Epithelial cell of prostate (primary cell): ENCODE results near the gene ZCWPW1.
A peak's percentile ranks its signal among the peaks of the same experiment; 100 is the strongest.
"Not testable (repeated sequence)": the region's sequence is repeated elsewhere in the genome, so short reads cannot be mapped to it uniquely, and the experiment has no call there.

ENCODE experiments used
- DNase-seq: peaks from one replicate; pipeline ENCODE4 v3.0.0-alpha.2; 2011; ENCODE audit warnings: low read depth, low spot score
- H3K27ac ChIP-seq: fragments of 450-650 bp; 2 replicates; pipeline ENCODE4 v1.5.1; 2017; ENCODE audit warnings: mild to moderate bottlenecking

ZCWPW1 gene

GRCh38 chr7:100456562-100456961 is 28.1 kb upstream of the ZCWPW1 start:
- no peak overlapping the region for H3K27ac ChIP-seq
- no peak for DNase-seq

DNA sequence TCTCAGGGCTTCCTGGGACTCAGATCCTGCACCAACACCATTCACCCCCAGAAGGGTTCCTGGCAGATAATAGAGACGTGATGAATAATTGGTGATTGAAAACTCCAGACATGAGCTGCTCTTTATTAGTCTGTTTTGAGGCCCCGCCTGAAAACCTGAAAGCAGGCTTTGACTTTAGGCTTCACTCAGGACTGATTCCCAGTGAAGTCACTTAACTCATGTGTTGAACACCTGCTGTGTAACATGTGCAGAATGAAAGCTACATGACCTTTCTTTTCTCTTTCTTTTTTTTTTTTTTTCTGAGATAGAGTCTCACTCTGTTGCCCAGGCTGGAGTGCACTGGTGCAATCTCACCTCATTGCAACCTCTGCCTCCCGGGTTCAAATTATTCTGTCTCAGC is 26.7 kb upstream of the ZCWPW1 start:
- DNase-seq = no peak
- H3K27ac ChIP-seq = no peak overlapping the region

GRCh38 chr7:100453854-100454253 is 25.4 kb upstream of the ZCWPW1 start:
- not testable (repeated sequence) for H3K27ac ChIP-seq, DNase-seq

DNA sequence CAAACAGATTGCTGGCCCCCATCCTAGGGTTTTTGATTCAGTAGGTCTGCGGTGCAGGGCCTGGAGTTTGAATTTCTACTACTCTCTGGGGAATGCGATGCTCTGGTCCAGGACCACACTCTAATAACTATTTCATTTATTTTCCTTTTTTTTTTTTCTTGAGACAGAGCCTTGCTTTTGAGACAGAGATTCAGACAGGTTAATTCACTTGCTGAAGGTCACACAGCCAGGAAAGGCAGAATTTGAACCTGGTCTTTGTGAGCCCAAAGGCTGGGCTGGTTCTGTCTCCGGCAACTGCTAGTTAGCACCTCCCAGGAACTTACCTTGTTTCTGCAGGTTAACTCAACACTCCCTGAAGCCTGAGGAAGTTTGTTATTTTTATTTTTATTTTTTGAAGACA is 24.0 kb upstream of the ZCWPW1 start:
- DNase-seq = no peak
- H3K27ac ChIP-seq = no peak overlapping the region

DNA sequence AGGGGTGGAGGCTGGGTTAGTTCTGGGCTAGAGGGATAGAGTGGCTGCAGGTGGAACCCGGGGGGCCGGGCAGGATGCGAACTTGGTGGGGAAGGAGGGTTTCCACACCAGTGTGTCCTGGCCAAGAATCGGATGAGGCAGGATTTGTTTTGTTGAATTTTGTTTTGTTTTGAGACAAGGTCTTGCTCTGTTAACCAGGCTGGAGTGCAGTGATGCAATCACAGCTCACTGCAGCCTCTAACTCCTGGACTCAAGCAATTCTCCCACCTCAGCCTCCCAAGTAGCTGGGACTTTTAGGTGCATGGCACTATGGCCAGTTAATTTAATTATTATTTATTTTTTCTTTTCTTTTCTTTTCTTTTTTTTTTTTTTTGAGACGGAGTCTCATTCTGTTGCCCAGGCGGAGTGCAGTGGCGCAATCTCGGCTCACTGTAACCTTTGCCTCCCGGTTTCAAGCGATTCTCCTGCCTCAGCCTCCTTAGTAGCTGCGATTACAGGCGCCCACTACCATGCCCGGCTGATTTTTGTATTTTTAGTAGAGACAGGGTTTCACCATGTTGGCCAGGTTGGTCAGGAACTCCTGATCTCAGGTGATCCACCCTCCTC is 20.8 kb upstream of the ZCWPW1 start:
- DNase-seq = no peak

DNA sequence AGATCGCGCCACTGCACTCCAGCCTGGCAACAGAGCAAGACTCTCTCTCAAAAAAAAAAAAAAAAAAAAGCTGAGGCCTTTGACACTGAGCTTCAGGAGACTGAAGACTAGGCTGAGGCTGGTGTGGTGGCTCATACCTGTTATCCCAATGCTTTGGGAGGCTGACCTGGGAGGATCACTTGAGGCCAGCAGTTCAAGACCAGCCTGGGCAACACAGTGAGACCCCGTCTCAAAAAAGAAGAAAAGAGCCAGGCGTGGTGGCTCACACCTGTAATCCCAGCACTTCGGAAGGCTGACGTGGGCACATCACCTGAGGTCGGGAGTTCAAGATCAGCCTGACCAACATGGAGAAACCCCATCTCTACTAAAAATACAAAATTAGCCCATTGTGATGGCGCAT is 18.9 kb upstream of the ZCWPW1 start:
- DNase-seq, H3K27ac ChIP-seq: not testable (repeated sequence)

More for the DNA sequence above, 20.8 kb upstream of the ZCWPW1 start:
- no peak overlapping the region for H3K27ac ChIP-seq

DNA sequence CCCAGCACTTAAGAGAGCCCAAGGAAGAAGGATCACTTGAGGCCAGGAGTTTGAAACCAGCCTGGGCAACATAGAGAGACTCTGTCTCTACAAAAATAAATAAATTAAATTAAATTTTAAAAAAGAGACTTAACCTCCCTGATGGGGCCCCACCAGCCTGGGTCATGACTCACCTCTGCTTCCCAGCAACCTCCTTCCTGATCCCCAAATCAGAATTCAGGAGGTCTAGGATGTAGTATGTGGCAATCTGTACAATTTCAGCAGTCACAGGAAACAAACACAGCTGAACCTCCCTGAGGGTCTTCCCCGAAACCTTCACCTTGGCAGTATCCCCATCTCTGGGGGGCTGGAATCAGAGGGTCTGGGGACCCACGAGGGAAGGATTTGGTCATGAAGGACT is 17.5 kb upstream of the ZCWPW1 start:
- no peak for DNase-seq
- no peak overlapping the region for H3K27ac ChIP-seq

DNA sequence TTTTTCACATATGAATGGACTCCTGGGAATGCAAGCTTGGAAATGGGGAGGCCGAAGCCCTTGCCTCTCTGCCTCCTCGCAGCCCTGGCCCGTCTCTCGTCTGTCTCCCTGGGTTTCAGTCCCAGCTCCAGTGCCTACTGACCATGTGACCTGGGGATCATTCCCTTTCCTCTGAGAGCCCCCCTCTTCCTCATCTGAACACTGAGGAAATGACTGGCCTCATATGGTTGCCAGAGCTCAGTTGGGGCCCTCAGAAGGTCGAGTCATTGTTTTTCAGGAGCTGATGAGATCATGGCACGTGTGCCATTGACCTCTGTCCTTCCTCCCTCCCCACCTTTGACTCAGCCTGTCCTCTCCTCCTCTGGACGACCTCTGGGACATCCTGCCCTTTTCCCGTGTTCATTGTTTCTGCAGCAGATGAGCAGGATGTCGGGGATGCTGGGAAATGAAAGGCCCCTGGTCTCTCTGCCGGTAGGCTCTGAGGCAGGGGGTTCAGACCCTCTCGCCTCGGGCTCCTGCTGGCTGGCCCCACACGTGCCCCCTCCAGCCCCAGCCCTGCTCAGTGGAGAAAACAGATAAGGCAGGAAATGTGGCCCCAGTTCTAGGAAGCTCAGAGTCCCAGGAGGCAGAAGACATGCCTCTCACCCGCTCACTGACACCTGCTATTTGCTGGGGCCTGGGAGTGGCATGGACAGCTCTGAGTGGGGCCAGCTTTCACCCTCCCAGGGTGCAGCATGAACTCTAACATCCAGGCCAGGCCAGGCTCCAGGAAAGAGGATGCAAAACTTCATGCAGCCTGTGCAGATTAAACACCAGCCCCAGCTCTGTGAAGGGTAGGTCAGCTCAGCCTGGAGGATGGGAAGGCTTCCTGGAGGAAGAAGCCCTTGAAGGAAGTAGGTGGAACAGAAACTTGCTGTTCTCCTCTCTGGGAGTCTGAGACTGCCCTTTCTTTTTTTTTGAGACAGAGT is 16.1 kb upstream of the ZCWPW1 start:
- no peak overlapping the region for H3K27ac ChIP-seq
- DNase-seq = no peak

DNA sequence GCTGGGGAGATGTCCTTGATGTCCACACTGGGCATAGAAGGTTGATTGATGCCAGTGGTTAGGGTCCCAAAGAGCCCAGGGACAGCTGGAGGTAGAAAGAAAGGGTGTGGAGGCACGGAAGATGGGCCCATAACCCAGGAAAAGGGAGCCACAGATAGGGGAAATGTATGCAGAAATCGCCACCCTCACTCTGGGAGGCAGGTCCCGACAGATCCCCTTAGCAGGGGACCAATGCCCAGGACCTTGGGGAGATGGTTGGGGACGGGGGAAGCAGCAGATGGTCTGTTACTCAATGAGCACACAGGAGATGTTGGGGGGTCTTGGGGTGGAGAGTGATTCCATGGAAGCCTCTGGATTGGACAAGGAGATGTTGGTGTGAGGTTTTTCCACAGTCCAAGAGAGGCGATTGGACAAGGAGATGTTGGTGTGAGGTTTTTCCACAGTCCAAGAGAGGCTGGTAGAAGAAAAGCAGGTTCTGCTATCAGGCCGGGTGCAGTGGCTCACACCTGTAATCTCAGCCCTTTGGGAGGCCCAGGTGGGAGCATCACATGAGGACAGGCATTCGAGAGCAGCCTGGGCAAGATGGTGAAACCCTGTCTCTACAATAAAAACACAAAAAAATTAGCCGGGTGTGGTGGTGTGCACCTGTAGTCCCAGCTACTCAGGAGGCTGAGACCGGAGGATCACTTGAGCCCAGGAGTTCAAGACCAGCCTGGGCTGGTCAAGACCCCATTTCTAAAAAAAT is 14.8 kb upstream of the ZCWPW1 start:
- H3K27ac ChIP-seq = no peak overlapping the region
- DNase-seq = no peak

DNA sequence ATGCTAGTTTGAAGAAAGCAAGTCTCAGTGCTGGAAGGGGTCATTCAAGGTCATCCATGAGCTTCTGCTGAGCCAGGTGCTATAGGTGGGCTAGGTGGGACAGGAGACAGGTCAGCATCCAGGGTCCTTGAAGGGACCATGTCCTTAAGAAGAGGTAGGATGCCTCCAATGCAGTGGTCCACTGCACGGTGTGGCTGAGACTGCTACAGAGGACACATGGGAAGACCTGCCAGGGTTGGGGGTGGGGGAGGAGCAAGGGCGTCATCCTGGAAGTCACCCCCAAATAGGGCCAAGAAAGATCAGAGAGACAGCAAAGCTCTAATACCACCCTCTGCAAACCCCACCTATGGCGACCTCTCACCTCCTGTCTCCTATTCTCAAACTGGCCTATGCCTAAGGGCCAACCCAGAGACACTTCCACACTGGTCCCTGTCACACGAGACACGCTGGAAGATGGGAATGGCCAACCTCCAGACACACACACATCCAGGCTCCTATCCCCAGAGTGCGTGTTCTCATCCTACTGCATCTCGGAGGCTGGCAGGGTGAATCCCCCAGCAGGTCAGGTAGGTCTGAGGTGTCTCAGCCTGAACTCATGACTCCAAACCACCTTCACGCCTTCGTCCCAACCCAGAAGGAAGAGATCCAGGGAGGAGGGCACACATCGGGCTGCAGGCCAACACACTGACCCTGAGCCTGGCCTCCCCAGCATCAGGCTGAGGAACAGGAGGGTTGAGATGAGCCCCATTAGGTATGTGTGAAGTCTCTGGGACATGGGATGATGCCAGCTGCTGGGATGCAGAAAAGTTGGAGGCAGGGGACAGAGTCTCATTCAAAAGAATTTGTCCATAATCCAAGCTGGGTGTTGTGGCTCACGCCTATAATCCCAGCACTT is 13.4 kb upstream of the ZCWPW1 start:
- H3K27ac ChIP-seq = no peak overlapping the region
- no peak for DNase-seq

- not testable (repeated sequence) for H3K27ac ChIP-seq, DNase-seq
These were observed 10.7 kb upstream of the ZCWPW1 start for GRCh38 chr7:100439244-100439643.

- H3K27ac ChIP-seq, DNase-seq: not testable (repeated sequence)
These were observed 10.2 kb upstream of the ZCWPW1 start for GRCh38 chr7:100438731-100439130.

DNA sequence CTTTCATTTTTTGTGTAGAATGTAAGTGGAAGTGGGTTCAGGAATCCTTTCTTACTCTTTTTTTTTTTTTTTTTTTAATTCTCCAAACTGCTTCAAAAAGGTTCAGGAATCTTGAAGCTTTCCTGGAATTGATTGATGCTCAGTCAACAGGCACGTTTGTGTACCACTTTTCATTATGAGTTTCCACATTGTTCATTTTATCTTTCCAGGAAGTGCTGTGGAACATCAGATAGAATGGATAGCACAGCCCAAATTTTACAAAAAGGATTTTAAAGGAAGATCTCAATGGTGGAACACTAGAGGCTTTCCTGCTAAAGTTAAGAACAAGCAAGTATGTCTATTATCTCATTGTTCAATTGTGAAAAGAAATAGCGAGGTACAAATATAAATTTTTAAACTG is 9.7 kb upstream of the ZCWPW1 start:
- no peak for DNase-seq
- no peak overlapping the region for H3K27ac ChIP-seq

GRCh38 chr7:100437150-100438100 is 8.9 kb upstream of the ZCWPW1 start:
- no peak for DNase-seq
- H3K27ac ChIP-seq = no peak overlapping the region

DNA sequence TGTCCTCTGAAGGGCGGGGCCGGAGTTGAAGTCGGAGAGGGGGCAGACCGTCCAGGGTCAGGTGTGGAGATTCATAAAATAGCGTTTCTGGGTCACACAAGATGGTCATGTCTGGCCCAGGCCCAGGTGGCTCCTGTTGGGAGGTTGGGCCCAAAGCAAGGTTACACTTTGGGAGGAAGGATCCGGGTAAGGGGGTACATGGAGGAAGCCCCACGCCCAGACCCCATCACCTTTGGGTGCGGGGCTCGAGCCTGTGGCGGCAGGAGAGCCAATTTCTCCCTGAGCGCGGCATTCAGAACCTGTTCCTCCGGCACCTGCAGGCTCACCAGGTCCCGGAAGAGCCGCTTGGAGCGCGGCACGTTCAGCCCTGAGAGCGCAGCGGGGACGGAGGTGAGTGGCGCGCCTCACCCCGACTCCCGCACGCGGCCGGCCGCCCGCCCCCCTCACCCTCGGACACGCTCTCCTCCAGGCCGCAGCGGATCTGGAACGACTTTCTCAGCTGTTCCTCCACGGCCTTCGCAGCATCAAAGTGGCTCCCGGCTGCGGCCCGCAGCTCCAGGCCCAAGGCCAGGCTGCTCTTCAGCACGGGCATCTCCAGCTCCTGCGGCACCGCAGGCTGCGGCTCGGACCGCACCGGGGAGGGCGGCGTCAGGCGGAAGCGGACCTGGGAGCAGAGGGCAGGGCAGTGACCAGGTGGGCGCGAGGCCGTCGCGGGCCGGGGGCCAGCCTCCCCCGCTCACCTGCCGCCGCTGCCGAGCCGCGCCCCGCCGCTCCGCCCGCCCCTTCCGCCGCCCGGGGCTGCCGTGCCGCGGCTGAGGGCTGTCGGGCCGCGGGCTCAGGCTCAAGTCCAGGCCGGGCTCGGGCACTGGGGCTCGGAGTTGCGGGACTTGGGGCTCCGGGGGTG is 7.2 kb upstream of the ZCWPW1 start:
- DNase-seq = no peak
- H3K27ac ChIP-seq = peak overlapping the region; percentile 95

- DNase-seq = no peak
- peak overlapping the region; percentile 95 for H3K27ac ChIP-seq
These were observed 6.0 kb upstream of the ZCWPW1 start for GRCh38 chr7:100434297-100435144.
